ENCODE results near the gene MRPL12. TPM values are rescaled to one million over a fixed set of nuclear protein-coding genes. Genes with fewer than 3 reads are reported as not detected.

The MRPL12 gene
- total RNA-seq, 1 experiment from 2014 or later = 140 TPM

GRCh38 chr17:81711814-81712467 lies 8.8 kb downstream of the MRPL12 start, which contains the start of gene SLC25A10:
TSS of gene SLC25A10 (plus strand) at chr17:81712284. CDS start at chr17:81712427, 143 bp downstream.
- H3K9me3 ChIP-seq (ENCODE audit: control insufficient read depth, low read depth, low read length) = no peaks in the 10 kb centered on the region
- H3K4me1 Mint-ChIP-seq = peaks cover 24% of the 10 kb centered on the region in 2 experiments
- TF ChIP-seq CTCF (conservative IDR thresholded peaks at IDR 0.05) = no peak
- no peak within 1 kb of the TSS for H3K18ac ChIP-seq (ENCODE audit: insufficient read length, low read depth, low read length)
- H4K8ac ChIP-seq (replicated peaks; ENCODE audit: insufficient read length, low read depth, low read length) = no peak within 1 kb of the TSS
- no peaks in the 10 kb centered on the region for H3K79me1 ChIP-seq (ENCODE audit: insufficient read depth, low read depth, low read length, poor library complexity, severe bottlenecking)
- H2BK15ac ChIP-seq (ENCODE audit: low read depth, low read length) = no peak within 1 kb of the TSS
- no peak within 1 kb of the TSS for H3K56ac ChIP-seq (ENCODE audit: insufficient read length, low read depth, low read length)
- peak; percentile 78 for DNase-seq
- H2AK5ac ChIP-seq (ENCODE audit: insufficient read length, low read length) = no peak within 1 kb of the TSS
- no peak within 1 kb of the TSS for H3K23ac ChIP-seq (ENCODE audit: insufficient read length, low read depth, low read length)
- H2BK120ac ChIP-seq (ENCODE audit: low read depth, low read length, poor library complexity, severe bottlenecking) = no peak within 1 kb of the TSS
- H3K4ac ChIP-seq (ENCODE audit: low read depth, low read length) = no peak within 1 kb of the TSS
- H3T11ph ChIP-seq (ENCODE audit: low read length) = no peak within 1 kb of the TSS
- peaks cover 5 to 25% (median 8%) of the 10 kb centered on the region in 3 experiments; a peak in 6 of 7 replicates for H3K36me3 Mint-ChIP-seq (ENCODE audit: insufficient read depth in 1 of 3, low read depth in 3 of 3)
- no peak within 1 kb of the TSS for H4K91ac ChIP-seq (ENCODE audit: insufficient read length, low read depth, low read length)
- no peaks in the 10 kb centered on the region for H4K20me1 ChIP-seq (ENCODE audit: control insufficient read depth, insufficient read depth, insufficient read length)
- no peak within 1 kb of the TSS for H2BK5ac ChIP-seq (ENCODE audit: insufficient read length, low read length)
- no peaks in the 10 kb centered on the region; the same call in 1 of the 2 replicates for H3K4me1 ChIP-seq (ENCODE audit: insufficient read depth, low read length)
- no peak within 1 kb of the TSS for H4K5ac ChIP-seq (ENCODE audit: insufficient read length, low read depth, low read length)
- WGBS (ENCODE audit: extremely low coverage, insufficient read length, low lambda C conversion rate) = no CpG with 5 or more reads among the region's 89 CpGs
- H3K79me2 ChIP-seq (ENCODE audit: insufficient read depth, low read length) = no peaks in the 10 kb centered on the region; the same call in 1 of the 2 replicates
- H3K27me3 Mint-ChIP-seq (ENCODE audit: low read depth) = no peaks in the 10 kb centered on the region; the same call in 1 of the 2 replicates
- H2BK20ac ChIP-seq (ENCODE audit: low read depth, low read length, poor library complexity, severe bottlenecking) = no peak within 1 kb of the TSS
- no peaks in the 10 kb centered on the region; a peak in 1 of 5 replicates for H3K9me3 Mint-ChIP-seq
- H3K14ac ChIP-seq (ENCODE audit: insufficient read depth, low read length) = no peak within 1 kb of the TSS
- H3K27me3 ChIP-seq (ENCODE audit: insufficient read depth, low read length) = no peaks in the 10 kb centered on the region
- H3K9ac ChIP-seq (ENCODE audit: extremely low read depth, insufficient read length, low read length) = peak within 1 kb of the TSS; percentile 40
- H3K23me2 ChIP-seq (ENCODE audit: insufficient read length, low read depth, low read length, poor library complexity, severe bottlenecking) = peaks cover 20% of the 10 kb centered on the region
- no peak within 1 kb of the TSS for H3K27ac ChIP-seq (ENCODE audit: insufficient read length, low read depth, low read length)
- H3K4me3 Mint-ChIP-seq = peak within 1 kb of the TSS; percentile 75 to 95
- H2AFZ ChIP-seq (ENCODE audit: low read length) = no peak within 1 kb of the TSS
- peak within 1 kb of the TSS; percentile 74 for H3K4me2 ChIP-seq (ENCODE audit: insufficient read depth, insufficient read length, low read length)
- H3K27ac Mint-ChIP-seq = peak within 1 kb of the TSS in 2 of 3 experiments; percentile 59 to 92; a peak in 5 of 7 replicates
- no peak within 1 kb of the TSS for H2BK12ac ChIP-seq (ENCODE audit: insufficient read length, low read depth, low read length)

Measured in H9 (cell line).